Activated T-helper 2 cell treated with anti-CD3 and anti-CD28 coated beads, Interferon-gamma antibody, Interleukin-2, Interleukin-4, amounts not matched to agents 10 μg/mL and 5 μg/mL and 100 μg/mL, durations not matched to agents 14 hours and 24 hours and 36 hours (primary cell): Measurements from ENCODE around the gene SMOC2. TPM values are rescaled to one million over a fixed set of nuclear protein-coding genes. Genes with fewer than 3 reads are reported as not detected.
"Not testable (repeated sequence)": the region's sequence is repeated elsewhere in the genome, so short reads cannot be mapped to it uniquely, and the experiment has no call there.

Experiments
- DNase-seq: peaks from one replicate; pipeline ENCODE4 v3.0.0; 2021; ENCODE audit warnings: low spot score
- H3K27ac Mint-ChIP-seq: one replicate; pipeline ENCODE4 v1.8.0; 2021; ENCODE audit warnings: mixed read lengths
- H3K27me3 Mint-ChIP-seq: one replicate; pipeline ENCODE4 v1.8.0; 2021; ENCODE audit warnings: low read depth, mixed read lengths
- H3K36me3 Mint-ChIP-seq: one replicate; pipeline ENCODE4 v1.8.0; 2021; ENCODE audit warnings: low read depth, mixed read lengths
- H3K4me1 Mint-ChIP-seq: one replicate; pipeline ENCODE4 v1.8.0; 2021; ENCODE audit warnings: low read depth, mixed read lengths
- H3K4me3 Mint-ChIP-seq: one replicate; pipeline ENCODE4 v1.8.0; 2021; ENCODE audit warnings: low read depth, mild to moderate bottlenecking, moderate library complexity, mixed read lengths
- H3K9me3 Mint-ChIP-seq: one replicate; pipeline ENCODE4 v1.8.0; 2021; ENCODE audit warnings: mixed read lengths
- intact Hi-C: fragments of 100-400 bp; cut with micrococcal nuclease; formaldehyde crosslinking; loops from one replicate; pipeline ENCODE4 v1.15.1; 2023
- total RNA-seq: library from RNA; stranded (reverse); gene quantifications from 2 replicates; pipeline ENCODE4 v1.2.3, GENCODE V29; 2022

SMOC2 gene
- total RNA-seq, 1 donor from 2014 or later = not detected

GRCh38 chr6:168675933-168676551 lies 235.1 kb downstream of the SMOC2 start:
- intact Hi-C loops = no loop called here
- no peaks in the 10 kb centered on the region for H3K4me1 Mint-ChIP-seq
- H3K27me3 Mint-ChIP-seq = no peaks in the 10 kb centered on the region
- no peaks in the 10 kb centered on the region for H3K36me3 Mint-ChIP-seq
- H3K27ac Mint-ChIP-seq = no peak overlapping the region
- H3K4me3 Mint-ChIP-seq = no peak overlapping the region
- H3K9me3 Mint-ChIP-seq = no peaks in the 10 kb centered on the region
- DNase-seq = no peak

GRCh38 chr6:168676552-168677322 lies 235.8 kb downstream of the SMOC2 start:
- no peak for DNase-seq
- Mint-ChIP-seq H3K27ac (no peak overlapping the region), H3K4me3 (no peak overlapping the region), H3K9me3 (no peaks in the 10 kb centered on the region), H3K4me1 (no peaks in the 10 kb centered on the region), H3K36me3 (no peaks in the 10 kb centered on the region), H3K27me3 (no peaks in the 10 kb centered on the region)
- intact Hi-C loops = no loop called here

GRCh38 chr6:168677323-168677781 lies 236.4 kb downstream of the SMOC2 start:
- not testable (repeated sequence) for H3K4me1 Mint-ChIP-seq

GRCh38 chr6:168678077-168678476 lies 237.1 kb downstream of the SMOC2 start:
- no peak overlapping the region for H3K4me3 Mint-ChIP-seq
- H3K27me3 Mint-ChIP-seq = no peaks in the 10 kb centered on the region
- H3K27ac Mint-ChIP-seq = no peak overlapping the region
- H3K36me3 Mint-ChIP-seq = no peaks in the 10 kb centered on the region
- no peaks in the 10 kb centered on the region for H3K9me3 Mint-ChIP-seq
- no peak for DNase-seq
- no peaks in the 10 kb centered on the region for H3K4me1 Mint-ChIP-seq
- intact Hi-C loops = no loop called here

More at GRCh38 chr6:168677323-168677781, 236.4 kb downstream of the SMOC2 start:
- intact Hi-C loops, H3K27me3 Mint-ChIP-seq, H3K9me3 Mint-ChIP-seq, H3K4me3 Mint-ChIP-seq, DNase-seq, H3K27ac Mint-ChIP-seq, H3K36me3 Mint-ChIP-seq: not testable (repeated sequence)

- no peaks in the 10 kb centered on the region for H3K9me3 Mint-ChIP-seq
- no peak for DNase-seq
- no peaks in the 10 kb centered on the region for H3K36me3 Mint-ChIP-seq
- no peak overlapping the region for H3K4me3 Mint-ChIP-seq
- H3K27me3 Mint-ChIP-seq = no peaks in the 10 kb centered on the region
- no peaks in the 10 kb centered on the region for H3K4me1 Mint-ChIP-seq
- H3K27ac Mint-ChIP-seq = no peak overlapping the region
- intact Hi-C loops = no loop called here
These were observed 237.6 kb downstream of the SMOC2 start for GRCh38 chr6:168678588-168678987.

- Mint-ChIP-seq H3K27me3 (no peaks in the 10 kb centered on the region), H3K27ac (no peak overlapping the region), H3K4me1 (no peaks in the 10 kb centered on the region), H3K9me3 (no peaks in the 10 kb centered on the region), H3K4me3 (no peak overlapping the region), H3K36me3 (no peaks in the 10 kb centered on the region)
- DNase-seq = no peak
- intact Hi-C loops = no loop called here
These were observed 240.8 kb downstream of the SMOC2 start for GRCh38 chr6:168681748-168682147.

GRCh38 chr6:168683621-168684020 lies 242.6 kb downstream of the SMOC2 start:
- Mint-ChIP-seq H3K4me1 (no peaks in the 10 kb centered on the region), H3K9me3 (no peaks in the 10 kb centered on the region), H3K36me3 (no peaks in the 10 kb centered on the region), H3K27me3 (no peaks in the 10 kb centered on the region), H3K27ac (no peak overlapping the region), H3K4me3 (no peak overlapping the region)
- intact Hi-C loops = no loop called here
- DNase-seq = no peak

- H3K36me3 Mint-ChIP-seq = no peaks in the 10 kb centered on the region
- no peak overlapping the region for H3K27ac Mint-ChIP-seq
- intact Hi-C loops = no loop called here
- no peaks in the 10 kb centered on the region for H3K9me3 Mint-ChIP-seq
- H3K27me3 Mint-ChIP-seq = no peaks in the 10 kb centered on the region
- no peak overlapping the region for H3K4me3 Mint-ChIP-seq
- DNase-seq = no peak
- H3K4me1 Mint-ChIP-seq = no peaks in the 10 kb centered on the region
These were observed 243.5 kb downstream of the SMOC2 start for GRCh38 chr6:168684471-168684870.

- intact Hi-C loops = no loop called here
- no peaks in the 10 kb centered on the region for H3K9me3 Mint-ChIP-seq
- no peaks in the 10 kb centered on the region for H3K36me3 Mint-ChIP-seq
- no peak overlapping the region for H3K4me3 Mint-ChIP-seq
- no peak overlapping the region for H3K27ac Mint-ChIP-seq
- H3K27me3 Mint-ChIP-seq = no peaks in the 10 kb centered on the region
- DNase-seq = no peak
- no peaks in the 10 kb centered on the region for H3K4me1 Mint-ChIP-seq
These were observed 243.9 kb downstream of the SMOC2 start for GRCh38 chr6:168684906-168685305.

GRCh38 chr6:168686029-168686738 lies 245.2 kb downstream of the SMOC2 start:
- no peak for DNase-seq
- intact Hi-C loops = no loop called here
- no peak overlapping the region for H3K27ac Mint-ChIP-seq

GRCh38 chr6:168686831-168687730 lies 246.1 kb downstream of the SMOC2 start:
- Mint-ChIP-seq H3K36me3 (no peaks in the 10 kb centered on the region), H3K27ac (no peak overlapping the region), H3K9me3 (no peaks in the 10 kb centered on the region), H3K4me3 (no peak overlapping the region), H3K27me3 (no peaks in the 10 kb centered on the region), H3K4me1 (no peaks in the 10 kb centered on the region)
- intact Hi-C loops = no loop called here
- no peak for DNase-seq

More at GRCh38 chr6:168686029-168686738, 245.2 kb downstream of the SMOC2 start:
- no peaks in the 10 kb centered on the region for H3K9me3 Mint-ChIP-seq
- H3K4me1 Mint-ChIP-seq = no peaks in the 10 kb centered on the region
- H3K4me3 Mint-ChIP-seq = no peak overlapping the region
- no peaks in the 10 kb centered on the region for H3K36me3 Mint-ChIP-seq
- no peaks in the 10 kb centered on the region for H3K27me3 Mint-ChIP-seq

GRCh38 chr6:168690271-168690670 lies 249.3 kb downstream of the SMOC2 start:
- no peaks in the 10 kb centered on the region for H3K36me3 Mint-ChIP-seq
- H3K9me3 Mint-ChIP-seq = no peaks in the 10 kb centered on the region
- no peak overlapping the region for H3K4me3 Mint-ChIP-seq
- no peak for DNase-seq
- no peaks in the 10 kb centered on the region for H3K4me1 Mint-ChIP-seq
- H3K27me3 Mint-ChIP-seq = no peaks in the 10 kb centered on the region
- no peak overlapping the region for H3K27ac Mint-ChIP-seq
- intact Hi-C loops = no loop called here
